Ureter (tissue), 1 donor: Measurements from ENCODE around the gene ENHO. TPM values are rescaled to one million over a fixed set of nuclear protein-coding genes. Genes with fewer than 3 reads are reported as not detected.

Experiments used
- DNase-seq: peaks from one replicate; pipeline ENCODE4 v3.0.0-alpha.2; 2020; ENCODE audit warnings: low spot score
- total RNA-seq: library from RNA; stranded (reverse); gene quantifications from one replicate; pipeline ENCODE4 v1.2.4, GENCODE V29; 2023
- donor health status: DM: yes; HTN: yes; CAD: no.

ENHO gene
- total RNA-seq = 0.36 TPM

GRCh38 chr9:34522971-34523797 is at the start of gene ENHO:
Gene ENHO (minus strand): TSS chr9:34522990. CDS start chr9:34521695, 1,295 bp downstream.
- peak; percentile 91 for DNase-seq

- no peak for DNase-seq
Observed at GRCh38 chr9:34572092-34572491, 49.3 kb upstream of the ENHO start.

GRCh38 chr9:34571481-34571810 is 48.7 kb upstream of the ENHO start:
- no peak for DNase-seq

GRCh38 chr9:34570809-34571480 is 48.2 kb upstream of the ENHO start:
- DNase-seq = no peak

- no peak for DNase-seq
Observed at GRCh38 chr9:34570376-34570775, 47.6 kb upstream of the ENHO start.

GRCh38 chr9:34568774-34569173 is 46.0 kb upstream of the ENHO start:
- DNase-seq = no peak

GRCh38 chr9:34568133-34568532 is 45.3 kb upstream of the ENHO start:
- no peak for DNase-seq

- DNase-seq = no peak
Observed at GRCh38 chr9:34566972-34567371, 44.2 kb upstream of the ENHO start.

- DNase-seq = no peak
Observed at GRCh38 chr9:34566322-34566721, 43.5 kb upstream of the ENHO start.

GRCh38 chr9:34565856-34566255 is 43.1 kb upstream of the ENHO start:
- DNase-seq = no peak

- no peak for DNase-seq
Observed at GRCh38 chr9:34564617-34565016, 41.8 kb upstream of the ENHO start.

GRCh38 chr9:34563262-34563661 is 40.5 kb upstream of the ENHO start:
- no peak for DNase-seq

GRCh38 chr9:34562135-34562745 is 39.5 kb upstream of the ENHO start:
- no peak for DNase-seq

GRCh38 chr9:34560599-34561214 is 37.9 kb upstream of the ENHO start:
- DNase-seq = no peak

GRCh38 chr9:34559624-34560455 is 37.0 kb upstream of the ENHO start:
- DNase-seq = peak; percentile 61

GRCh38 chr9:34558919-34559623 is 36.3 kb upstream of the ENHO start:
- no peak for DNase-seq

- no peak for DNase-seq
Observed at GRCh38 chr9:34558364-34558763, 35.6 kb upstream of the ENHO start.

- DNase-seq = no peak
Observed at GRCh38 chr9:34557426-34558321, 34.9 kb upstream of the ENHO start.

- DNase-seq = no peak
Observed at GRCh38 chr9:34556949-34557348, 34.2 kb upstream of the ENHO start.
